Endothelial cell of umbilical vein (primary cell): ENCODE data around the gene DYNC1LI2. TPM values are rescaled to one million over a fixed set of nuclear protein-coding genes. Genes with fewer than 3 reads are reported as not detected.

Source experiments
- BruUV-seq: library from RNA; stranded (reverse); fragments of 400-500 nt; replicated peaks from 2 replicates; lab custom pipeline; 2021; lab: Mats Ljungman, UMichigan
- CTCF ChIA-PET: fragments of 300-600, 350-600 bp; sonication (Branson Sonifier 250); formaldehyde crosslinking; loops from one replicate; lab custom pipeline; 2021; ENCODE audit warnings: antibody characterized with exemption, inconsistent platforms; lab: Charles Lee
- POLR2A ChIA-PET: fragments of 300-600, 350-600 bp; sonication (Branson Sonifier 250); formaldehyde crosslinking; loops from one replicate; lab custom pipeline; 2021; ENCODE audit warnings: antibody characterized with exemption, inconsistent platforms; lab: Charles Lee
- DNase-seq: peaks from one replicate; pipeline ENCODE4 v3.0.0-alpha.2; 2011; ENCODE audit warnings: low read depth, low spot score
- FAIRE-seq: peaks from 2 replicates; lab custom pipeline; 2011; peaks lifted over from hg19 to GRCh38; lab: Jason Lieb, UNC
- H2AFZ ChIP-seq: 2 replicates; pipeline ENCODE4 v1.6.0; 2012; ENCODE audit warnings: low read depth, low read length, control low read depth, inconsistent platforms
- H3K27ac ChIP-seq: 2 replicates; pipeline ENCODE4 v1.5.1; 2011; ENCODE audit warnings: low read depth, mild to moderate bottlenecking, control low read depth, low read length, moderate library complexity; ENCODE audit not compliant: insufficient read depth
- H3K27me3 ChIP-seq, 2 experiments: 2 replicates each; pipeline versions ENCODE4 v1.6.0 to v1.6.1; 2011; ENCODE audit warnings: low read length in 2 of 2, mixed read lengths in 1 of 2; ENCODE audit not compliant: control insufficient read depth in 2 of 2, insufficient read depth in 2 of 2
- H3K36me3 ChIP-seq, 2 experiments: 2 replicates in 1 of 2; 3 replicates in 1 of 2; pipeline ENCODE4 v1.5.1; 2011; ENCODE audit warnings: low read length in 2 of 2, mild to moderate bottlenecking in 1 of 2, moderate library complexity in 1 of 2; ENCODE audit not compliant: control insufficient read depth in 2 of 2, insufficient read depth in 2 of 2; ENCODE audit errors: extremely low read depth in 1 of 2
- H3K4me1 ChIP-seq: 3 replicates; pipeline ENCODE4 v1.5.1; 2011; ENCODE audit warnings: mild to moderate bottlenecking, low read length; ENCODE audit not compliant: control insufficient read depth, insufficient read depth; ENCODE audit errors: extremely low read depth
- H3K4me2 ChIP-seq: 2 replicates; pipeline ENCODE4 v1.6.1; 2011; ENCODE audit warnings: low read length, control low read depth, mixed read lengths; ENCODE audit not compliant: insufficient read depth
- H3K4me3 ChIP-seq, 3 experiments: fragments of 200-600 bp in 1 of 3; sonication (generic), shearing (Covaris generic) in 1 of 3; replicated peaks in 1 of 3; 2 replicates each; pipeline ENCODE4 v1.5.1; 2011 to 2016; ENCODE audit warnings: control low read depth in 3 of 3, low read length in 3 of 3, mild to moderate bottlenecking in 2 of 3, inconsistent platforms in 1 of 3, low read depth in 1 of 3, moderate library complexity in 1 of 3; ENCODE audit not compliant: insufficient read depth in 1 of 3
- H3K79me2 ChIP-seq: 2 replicates; pipeline ENCODE4 v1.6.0; 2012; ENCODE audit warnings: low read length, inconsistent platforms; ENCODE audit not compliant: control insufficient read depth, insufficient read depth
- H3K9ac ChIP-seq: replicated peaks from 2 replicates; pipeline ENCODE3; 2011; ENCODE audit warnings: low read length, control low read depth; ENCODE audit not compliant: insufficient read depth; ENCODE audit errors: extremely low read depth
- H3K9me1 ChIP-seq: replicated peaks from 3 replicates; pipeline ENCODE4 v1.6.0; 2011; ENCODE audit warnings: mild to moderate bottlenecking, low read length; ENCODE audit not compliant: control insufficient read depth, insufficient read depth; ENCODE audit errors: extremely low read depth
- H3K9me3 ChIP-seq: replicated peaks from 2 replicates; pipeline ENCODE4 v1.5.1; 2012; ENCODE audit warnings: low read length, inconsistent platforms; ENCODE audit not compliant: control insufficient read depth, insufficient read depth
- H4K20me1 ChIP-seq: replicated peaks from 2 replicates; pipeline ENCODE3; 2011; ENCODE audit warnings: mild to moderate bottlenecking, low read length; ENCODE audit not compliant: control insufficient read depth, insufficient read depth; ENCODE audit errors: extremely low read depth
- CTCF ChIP-seq, 2 donors: IDR thresholded peaks; 1 replicate in 1 of 2; 2 replicates in 1 of 2; pipeline ENCODE4 v1.5.1; 2011; ENCODE audit warnings: low read length in 2 of 2, mild to moderate bottlenecking in 2 of 2, moderate library complexity in 2 of 2, control low read depth in 1 of 2, inconsistent platforms in 1 of 2, low read depth in 1 of 2; ENCODE audit not compliant: insufficient read depth in 1 of 2; ENCODE audit errors: extremely low read depth in 1 of 2
- GATA2 ChIP-seq: IDR thresholded peaks from 2 replicates; pipeline ENCODE4 v1.7.0; 2011; ENCODE audit warnings: low read depth, mild to moderate bottlenecking, moderate library complexity, mixed read lengths, low read length; ENCODE audit not compliant: insufficient read length, insufficient read depth
- JUN ChIP-seq: IDR thresholded peaks from 2 replicates; pipeline ENCODE4 v1.6.1; 2011; ENCODE audit warnings: borderline replicate concordance, low read depth; ENCODE audit not compliant: insufficient read length, insufficient read depth
- MYC ChIP-seq: IDR thresholded peaks from one replicate; pipeline ENCODE4 v1.6.1; 2011; ENCODE audit warnings: mild to moderate bottlenecking, low read depth, low read length
- dilution Hi-C: fragments of 300-500 bp; cut with MboI; formaldehyde crosslinking; loops from one replicate; pipeline ENCODE4 v1.15.0; 2019; ENCODE audit warnings: low sequenced_read_pairs; ENCODE audit not compliant: extremely low pct_ligation_motif_present
- intact Hi-C: fragments of 100-400 bp; cut with micrococcal nuclease; formaldehyde crosslinking; loops from one replicate; pipeline ENCODE4 v1.10.0; 2022
- polyA plus RNA-seq, 4 experiments: library from polyadenylated mRNA; depleted of rRNA in 3 of 4; stranded (reverse) in 3 of 4; unstranded in 1 of 4; fragments of >200 nt; gene quantifications; 2 replicates each; pipeline versions ENCODE4 v1.2.1 to v1.2.3, GENCODE V29; 2011 to 2012; ENCODE audit warnings: missing spikeins in 1 of 4
- total RNA-seq: library from RNA; stranded (reverse); gene quantifications from 2 replicates; pipeline ENCODE4 v1.2.3, GENCODE V29; 2021
- TF ChIP-seq, protein P1 (sequence below): IDR thresholded peaks from 2 replicates; pipeline ENCODE4 v1.6.1; 2011; ENCODE audit not compliant: insufficient read depth, insufficient read length

DYNC1LI2 gene
- total and polyA plus RNA-seq, 2 donors (not counting 3 experiments of a cell fraction or from before 2014, with no cell fraction given): 110 to 159 TPM

GRCh38 chr16:66740010-66740409 is 11.4 kb downstream of the DYNC1LI2 start:
- dilution Hi-C loops: no loop called here
- Histone ChIP-seq H2AFZ (no peak overlapping the region), H3K27me3 (no peaks in the 10 kb centered on the region), H3K4me3 (no peak overlapping the region), H3K9me1 (no peaks in the 10 kb centered on the region), H3K4me1 (peaks cover 34% of the 10 kb centered on the region), H3K79me2 (peaks cover 48% of the 10 kb centered on the region), H3K36me3 (peaks cover 16 to 18% of the 10 kb centered on the region in 2 experiments), H4K20me1 (no peaks in the 10 kb centered on the region), H3K4me2 (peak overlapping the region; percentile 4), H3K27ac (peak overlapping the region; percentile 97), H3K9ac (no peak overlapping the region), H3K9me3 (no peaks in the 10 kb centered on the region)
- no TSS peak for BruUV-seq
- intact Hi-C loops: loop anchor here (1.0 to 5.0 kb wide), 4 partner anchors 12 to 333 kb away; no protein-coding TSS in a partner anchor
- FAIRE-seq (no peak), DNase-seq (peak; percentile 54)
- TF ChIP-seq CTCF (IDR thresholded peaks at IDR 0.05; ENCODE audit: extremely low read depth in 1 of 2, insufficient read depth in 1 of 2, low read depth in 1 of 2, low read length in 2 of 2): peak; percentile 58 to 60
- no peak for TF ChIP-seq MYC
- TF ChIP-seq GATA2: no peak
- no peak for TF ChIP-seq JUN
- TF ChIP-seq, protein P1, sequence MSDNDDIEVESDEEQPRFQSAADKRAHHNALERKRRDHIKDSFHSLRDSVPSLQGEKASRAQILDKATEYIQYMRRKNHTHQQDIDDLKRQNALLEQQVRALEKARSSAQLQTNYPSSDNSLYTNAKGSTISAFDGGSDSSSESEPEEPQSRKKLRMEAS: no peak
- ChIA-PET CTCF (interaction anchor here (0.6 to 4.3 kb wide), 19 partner anchors 9 to 132 kb away, joined by 3 to 69 read pairs (median 6); partner anchors contain the start of genes DYNC1LI2 and NAE1), POLR2A (no interaction called here)
